ENCODE results near the gene PRAME.

DNA sequence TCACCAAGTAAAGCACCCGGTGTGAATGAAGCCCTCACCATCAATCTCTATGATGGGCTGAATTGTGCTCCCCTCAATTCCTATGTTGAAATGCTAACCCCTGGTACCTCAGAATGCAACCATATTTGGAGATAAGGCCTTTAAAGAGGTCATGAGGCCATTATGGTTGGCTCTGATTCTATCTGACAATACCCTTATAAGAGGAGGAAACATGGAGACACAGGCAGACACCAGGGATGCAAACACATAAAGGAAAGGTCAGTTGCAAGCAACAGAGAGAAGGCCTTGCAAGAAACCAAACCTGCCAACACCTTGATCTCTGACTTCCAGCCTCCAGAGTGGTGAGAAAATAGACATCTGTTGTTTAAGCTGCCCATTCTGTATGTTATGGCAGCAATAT lies 25.6 kb downstream of the PRAME start:
- TF ChIP-seq EZH2phosphoT487 (IDR thresholded peaks at IDR 0.05; ENCODE audit: insufficient read depth, low read depth) (no peak), EZH2 (IDR thresholded peaks at IDR 0.05; ENCODE audit: insufficient read depth, poor library complexity, severe bottlenecking) (no peak)
